Stimulated activated CD4-positive, alpha-beta T cell treated with anti-CD3 and anti-CD28 coated beads, TNF-alpha, amount 100 ng/mL, for 4 hours (primary cell): ENCODE results near the gene SLC16A14.

Experiments
- DNase-seq, 3 experiments: peaks; one replicate each; pipeline ENCODE4 v3.0.0-alpha.2; 2020; ENCODE audit warnings: low read depth in 3 of 3

The SLC16A14 gene

GRCh38 chr2:230042195-230042594, 26.5 kb downstream of the SLC16A14 start:
- DNase-seq = no peak

GRCh38 chr2:230023313-230023712, 45.4 kb downstream of the SLC16A14 start:
- no peak for DNase-seq

- no peak for DNase-seq
Observed at GRCh38 chr2:230019742-230020141, 49.0 kb downstream of the SLC16A14 start.

- no peak for DNase-seq
Observed at GRCh38 chr2:230018153-230018552, 50.6 kb downstream of the SLC16A14 start.

GRCh38 chr2:230016844-230017243, 51.9 kb downstream of the SLC16A14 start:
- no peak for DNase-seq

GRCh38 chr2:230012267-230012884, 56.3 kb downstream of the SLC16A14 start:
- no peak for DNase-seq

- no peak for DNase-seq
Observed at GRCh38 chr2:230011617-230012016, 57.1 kb downstream of the SLC16A14 start.

GRCh38 chr2:230010501-230010900, 58.2 kb downstream of the SLC16A14 start:
- no peak for DNase-seq

- no peak for DNase-seq
Observed at GRCh38 chr2:230008708-230009066, 60.0 kb downstream of the SLC16A14 start.

- peak; percentile 67 to 79 (median 75) for DNase-seq
Observed at GRCh38 chr2:230007931-230008707, 60.6 kb downstream of the SLC16A14 start.

GRCh38 chr2:230000118-230000841, 68.4 kb downstream of the SLC16A14 start:
- no peak for DNase-seq

- no peak for DNase-seq
Observed at GRCh38 chr2:229997565-229997964, 71.2 kb downstream of the SLC16A14 start.

GRCh38 chr2:229996320-229996719, 72.4 kb downstream of the SLC16A14 start:
- no peak for DNase-seq

- no peak for DNase-seq
Observed at GRCh38 chr2:229993236-229993635, 75.5 kb downstream of the SLC16A14 start.
